DMS 273 (cell line): ENCODE data around the gene TBXT.
"Not testable (repeated sequence)": the region's sequence is repeated elsewhere in the genome, so short reads cannot be mapped to it uniquely, and the experiment has no call there.

ENCODE experiments used
- DNase-seq: peaks from one replicate; lab custom pipeline; 2025; ENCODE audit not compliant: unreplicated experiment; lab: John Stamatoyannopoulos, UW

TBXT gene

GRCh38 chr6:166167801-166168615 lies at the start of gene TBXT:
Gene TBXT, minus strand, starts transcription at chr6:166167851. Its CDS starts 260 bp downstream, at chr6:166167591.
- peak; percentile 49 for DNase-seq

- no peak for DNase-seq
Observed at GRCh38 chr6:166207284-166207561, 39.6 kb upstream of the TBXT start.

GRCh38 chr6:166206510-166207283 lies 39.0 kb upstream of the TBXT start:
- DNase-seq = no peak

GRCh38 chr6:166206066-166206465 lies 38.4 kb upstream of the TBXT start:
- DNase-seq = no peak

DNA sequence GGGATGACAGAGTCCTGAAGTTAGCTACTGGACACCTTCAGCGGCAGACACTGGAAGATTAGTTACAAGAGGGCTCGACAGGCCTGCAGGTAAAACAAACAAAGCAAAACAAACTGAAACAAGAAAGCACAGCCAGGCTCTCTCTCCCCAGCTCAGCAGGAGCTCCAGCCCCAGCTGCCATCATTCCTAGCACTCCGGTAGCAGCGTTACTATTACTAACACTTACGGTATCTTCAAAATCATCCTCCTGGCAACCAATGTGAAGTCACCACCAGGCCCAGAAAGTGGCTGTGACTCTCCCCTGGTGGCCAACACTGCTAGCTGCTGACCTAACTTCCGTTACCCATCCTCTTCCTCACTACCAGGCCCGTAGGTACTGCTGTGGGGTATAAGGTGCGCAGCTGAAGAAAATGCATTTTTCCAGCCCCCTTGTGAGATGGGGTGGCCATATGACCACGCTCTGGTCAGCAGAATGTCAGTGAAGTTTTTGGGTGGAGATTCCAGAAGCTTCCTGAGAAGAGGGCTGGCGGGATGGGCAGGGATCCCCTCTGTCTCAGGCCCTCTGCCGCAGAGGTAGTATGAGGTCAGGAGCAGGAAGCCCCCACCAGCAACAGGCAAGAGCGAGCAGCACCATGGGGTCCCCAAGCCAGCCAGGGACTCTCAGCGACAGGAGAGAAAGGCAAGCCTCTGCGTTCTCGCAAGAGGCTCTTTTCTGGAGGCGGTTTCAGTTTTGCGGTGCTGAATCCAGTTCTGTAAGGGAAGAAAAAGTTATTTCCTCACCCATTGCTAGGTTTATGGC lies 37.4 kb upstream of the TBXT start:
- no peak for DNase-seq

DNA sequence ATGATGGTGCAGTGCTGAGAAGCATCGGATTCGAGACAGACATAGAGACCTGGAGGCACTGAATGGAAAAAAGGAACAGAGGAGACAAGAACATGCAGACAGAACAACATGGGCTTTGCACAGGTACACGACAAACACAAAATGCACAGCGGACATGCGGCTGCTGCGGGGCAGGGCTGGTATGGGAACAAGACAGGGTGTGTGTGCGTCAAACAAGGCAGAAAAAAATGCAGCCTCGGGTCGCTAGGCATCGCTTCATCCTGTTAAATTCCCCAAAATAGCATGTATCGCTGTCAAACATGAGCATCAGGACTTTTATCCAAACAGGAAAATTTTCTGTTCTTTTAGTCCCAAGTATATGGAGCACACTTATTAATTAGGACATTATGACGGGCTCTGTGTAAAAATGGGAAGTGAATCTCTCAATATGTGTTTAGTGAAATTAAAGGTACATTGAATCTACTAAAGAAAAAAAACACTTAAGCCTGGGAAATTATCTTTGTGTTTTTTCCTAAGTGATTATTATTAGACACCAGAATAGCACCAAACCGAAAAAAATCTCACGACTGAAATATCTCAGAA lies 36.1 kb upstream of the TBXT start:
- no peak for DNase-seq

- DNase-seq = no peak
Observed at GRCh38 chr6:166203003-166203640, 35.5 kb upstream of the TBXT start.

- no peak for DNase-seq
Observed at GRCh38 chr6:166202321-166202733, 34.7 kb upstream of the TBXT start.

DNA sequence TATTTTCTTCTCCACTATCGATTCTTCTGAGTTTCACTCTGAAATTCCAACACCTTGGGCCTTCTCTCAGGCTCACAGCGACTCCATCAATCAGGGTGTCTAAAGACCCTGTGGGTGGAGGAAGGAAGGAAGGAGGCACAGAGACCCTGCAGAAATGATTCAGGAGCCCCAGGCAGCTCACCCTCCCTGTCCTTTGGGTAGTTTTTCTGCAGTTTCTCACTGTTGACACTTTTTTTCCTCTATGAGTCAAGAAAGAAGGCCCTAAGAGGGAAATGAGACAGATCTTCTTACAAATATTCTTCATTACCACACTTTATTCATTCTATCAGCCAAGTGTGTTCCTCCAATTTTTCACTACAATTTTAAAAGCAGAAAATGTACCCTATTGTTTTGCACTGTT lies 34.2 kb upstream of the TBXT start:
- no peak for DNase-seq

GRCh38 chr6:166197361-166197760 lies 29.7 kb upstream of the TBXT start:
- no peak for DNase-seq

- no peak for DNase-seq
Observed at GRCh38 chr6:166195860-166196238, 28.2 kb upstream of the TBXT start.

DNA sequence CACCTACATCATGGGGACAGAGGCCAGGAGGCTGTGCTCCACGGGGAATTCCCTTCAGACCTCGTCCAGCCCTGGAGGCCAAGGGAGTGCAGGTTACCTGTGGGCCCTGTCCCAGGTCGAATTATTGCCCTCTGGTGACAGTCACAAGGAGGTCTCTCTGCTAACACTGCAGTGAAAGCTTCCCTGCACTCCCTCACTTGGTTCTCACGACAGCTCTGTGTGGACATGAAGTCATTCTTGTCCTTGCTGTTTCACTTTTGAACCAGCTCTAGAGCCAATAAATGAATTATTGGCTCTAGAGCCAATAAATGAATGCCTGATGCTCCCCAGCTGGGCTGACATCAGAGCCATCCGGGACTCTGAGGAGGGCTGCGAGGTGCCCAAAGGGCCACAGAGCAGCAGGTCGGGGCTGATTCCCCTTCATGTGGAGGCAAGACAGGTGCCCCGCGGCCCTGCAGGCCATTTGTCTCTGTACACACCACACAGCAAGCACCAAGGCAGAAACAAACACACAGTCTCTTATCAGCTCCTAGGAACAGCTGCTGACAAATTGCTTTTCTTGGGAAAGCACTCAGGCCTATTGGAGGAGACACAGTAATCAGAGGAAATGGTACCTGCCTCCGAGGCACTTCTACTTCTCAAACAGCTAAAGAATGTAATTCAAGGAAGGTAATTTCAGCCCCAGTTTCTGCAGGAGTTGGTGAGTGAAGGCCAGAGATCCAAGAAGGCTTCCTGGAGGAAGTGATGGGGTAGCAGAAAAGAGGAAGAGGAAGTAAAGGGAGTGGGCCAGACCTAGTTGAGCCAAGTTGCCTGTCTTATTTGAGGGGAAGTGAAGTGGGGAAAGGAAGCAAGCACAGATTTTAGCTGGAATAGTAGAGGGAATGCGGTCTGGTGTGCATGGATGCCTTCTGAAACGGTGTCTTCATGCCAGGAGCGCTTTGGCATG lies 27.5 kb upstream of the TBXT start:
- peak; percentile 6 for DNase-seq

DNA sequence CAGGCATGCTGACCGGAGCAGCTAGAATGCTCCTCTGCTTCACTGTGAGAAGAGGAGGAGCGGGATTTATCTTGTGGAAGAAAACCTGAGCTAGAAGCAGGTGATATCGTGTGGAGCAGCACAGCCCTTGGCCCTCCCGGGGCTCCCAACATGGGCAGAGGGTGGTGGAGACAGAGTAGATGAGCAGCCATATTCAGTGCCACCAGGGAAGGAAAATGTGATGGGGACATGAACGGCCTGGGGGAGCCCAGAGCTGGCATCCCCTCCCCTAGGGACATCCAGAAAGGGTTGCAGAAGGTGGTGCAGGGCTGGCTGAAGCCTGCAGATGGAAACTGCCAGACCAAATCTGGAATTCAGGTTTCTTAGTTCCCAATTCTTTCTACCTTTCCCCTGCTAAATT lies 24.9 kb upstream of the TBXT start:
- DNase-seq = no peak

- DNase-seq = no peak
Observed at GRCh38 chr6:166192136-166192535, 24.5 kb upstream of the TBXT start.

DNA sequence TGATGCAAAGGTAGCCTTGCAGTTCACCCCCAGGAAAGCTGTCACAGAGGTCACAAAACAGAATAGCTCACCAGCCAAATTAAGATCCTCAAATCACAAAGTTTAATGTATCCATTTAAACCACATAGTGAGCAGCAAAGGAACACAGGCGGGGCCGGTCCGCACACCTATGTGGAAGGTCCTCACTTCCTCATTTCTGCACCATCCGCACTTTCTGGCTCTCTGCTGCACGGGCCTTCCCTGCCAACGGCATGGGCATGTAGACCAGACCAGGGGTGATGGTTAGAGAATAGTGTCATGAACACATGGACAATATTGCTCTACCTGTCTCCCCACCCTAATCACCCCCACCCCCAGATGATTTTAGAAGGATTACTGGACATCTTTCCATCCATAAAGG lies 12.1 kb upstream of the TBXT start:
- no peak for DNase-seq

DNA sequence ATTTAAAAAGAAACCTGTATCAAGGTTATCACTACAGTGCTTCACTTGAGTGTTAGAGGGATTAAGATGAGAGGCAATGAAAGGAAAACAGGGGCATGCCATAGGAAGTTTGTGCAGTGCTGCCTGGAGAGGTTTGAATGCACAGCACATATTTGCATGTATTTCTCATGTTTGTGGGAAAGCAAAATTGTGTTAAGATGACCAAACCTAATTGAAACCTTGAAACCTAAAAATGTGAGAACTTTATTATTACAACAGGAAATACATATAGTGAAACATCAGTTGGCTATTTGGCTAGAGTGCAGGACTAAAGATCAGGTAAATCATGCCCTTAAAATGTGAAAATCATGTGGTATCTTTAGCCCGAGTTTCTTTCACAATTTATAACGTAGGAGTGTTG lies 8.5 kb upstream of the TBXT start:
- DNase-seq = no peak

DNA sequence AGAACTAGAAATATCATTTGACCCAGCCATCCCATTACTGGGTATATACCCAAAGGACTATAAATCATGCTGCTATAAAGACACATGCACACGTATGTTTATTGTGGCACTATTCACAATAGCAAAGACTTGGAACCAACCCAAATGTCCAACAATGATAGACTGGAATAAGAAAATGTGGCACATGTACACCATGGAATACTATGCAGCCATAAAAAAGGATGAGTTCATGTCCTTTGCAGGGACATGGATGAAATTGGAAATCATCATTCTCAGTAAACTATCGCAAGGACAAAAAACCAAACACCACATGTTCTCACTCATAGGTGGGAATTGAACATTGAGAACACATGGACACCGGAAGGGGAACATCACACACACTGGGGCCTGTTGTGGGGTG lies 7.4 kb upstream of the TBXT start:
- DNase-seq = not testable (repeated sequence)

DNA sequence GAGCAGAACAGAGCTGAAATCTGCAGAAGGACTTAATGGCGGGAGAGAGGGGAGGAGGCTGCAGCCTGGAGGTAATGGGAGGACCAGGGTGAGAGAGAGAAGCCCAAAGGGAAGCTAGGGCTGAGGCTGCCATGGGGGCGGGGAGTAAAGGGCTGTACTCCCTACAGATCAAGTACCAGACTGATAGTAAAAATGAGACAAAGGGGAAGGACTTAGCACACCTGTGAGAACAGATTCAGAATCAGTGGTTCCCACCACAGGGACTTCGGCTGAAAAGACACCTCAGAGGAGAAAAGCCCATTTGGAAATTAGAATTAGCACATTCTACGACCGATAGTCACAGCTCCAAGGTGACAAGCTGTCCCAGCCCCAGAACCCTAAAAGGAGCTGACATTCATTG lies 6.4 kb upstream of the TBXT start:
- no peak for DNase-seq

DNA sequence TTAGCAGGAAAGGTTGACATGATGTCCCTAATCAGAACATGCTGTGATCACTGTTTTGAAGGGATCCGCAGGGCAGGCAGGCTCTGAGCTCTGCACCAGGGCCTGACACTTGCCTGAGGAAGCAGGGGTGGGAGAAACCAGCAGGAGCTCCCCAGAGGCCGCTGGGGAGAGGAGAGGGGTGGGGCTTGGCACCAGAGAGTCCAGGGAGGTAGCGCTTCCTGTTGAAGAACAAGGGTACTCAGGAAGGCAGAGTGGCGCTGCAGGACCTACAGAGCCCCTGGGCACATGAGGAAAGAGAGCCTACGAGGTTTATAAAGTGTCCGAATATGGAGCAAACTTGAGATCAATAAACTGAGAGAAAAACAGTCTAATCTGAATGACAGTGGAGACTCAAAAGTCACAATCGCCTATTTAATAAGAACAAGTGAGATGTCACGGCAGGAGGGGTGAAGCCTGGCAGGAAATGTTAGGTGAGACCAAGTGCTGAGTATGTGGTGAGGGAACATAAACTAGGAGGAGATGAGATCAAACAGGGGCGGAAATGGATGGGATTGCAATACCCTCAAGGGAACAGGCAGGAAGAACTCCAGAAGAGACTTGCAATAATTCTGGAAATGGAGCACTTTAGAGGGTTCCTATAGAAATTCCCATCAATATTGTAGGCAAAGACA lies 5.8 kb upstream of the TBXT start:
- DNase-seq = no peak
